Right lobe of liver (tissue), 4 donors: ENCODE results near the gene MEX3A.

ENCODE experiments used
- CTCF ChIP-seq, 4 donors: fragments of 200-600 bp in 3 of 4; fragments of 450-650 bp in 1 of 4; IDR thresholded peaks; one replicate each; pipeline versions ENCODE4 v1.5.1 to v1.8.0; 2016 to 2022; ENCODE audit warnings: antibody characterized with exemption in 4 of 4, mild to moderate bottlenecking in 2 of 4
- POLR2A ChIP-seq: fragments of 450-650 bp; IDR thresholded peaks from one replicate; pipeline ENCODE4 v1.6.1; 2017; ENCODE audit warnings: antibody characterized with exemption, mild to moderate bottlenecking
- donor health status: DM: no; HTN: no; CAD: no.
- donor health status: DM: no; HTN: no; CAD: no.
- donor health status: DM: no; HTN: yes; CAD: no.

DNA sequence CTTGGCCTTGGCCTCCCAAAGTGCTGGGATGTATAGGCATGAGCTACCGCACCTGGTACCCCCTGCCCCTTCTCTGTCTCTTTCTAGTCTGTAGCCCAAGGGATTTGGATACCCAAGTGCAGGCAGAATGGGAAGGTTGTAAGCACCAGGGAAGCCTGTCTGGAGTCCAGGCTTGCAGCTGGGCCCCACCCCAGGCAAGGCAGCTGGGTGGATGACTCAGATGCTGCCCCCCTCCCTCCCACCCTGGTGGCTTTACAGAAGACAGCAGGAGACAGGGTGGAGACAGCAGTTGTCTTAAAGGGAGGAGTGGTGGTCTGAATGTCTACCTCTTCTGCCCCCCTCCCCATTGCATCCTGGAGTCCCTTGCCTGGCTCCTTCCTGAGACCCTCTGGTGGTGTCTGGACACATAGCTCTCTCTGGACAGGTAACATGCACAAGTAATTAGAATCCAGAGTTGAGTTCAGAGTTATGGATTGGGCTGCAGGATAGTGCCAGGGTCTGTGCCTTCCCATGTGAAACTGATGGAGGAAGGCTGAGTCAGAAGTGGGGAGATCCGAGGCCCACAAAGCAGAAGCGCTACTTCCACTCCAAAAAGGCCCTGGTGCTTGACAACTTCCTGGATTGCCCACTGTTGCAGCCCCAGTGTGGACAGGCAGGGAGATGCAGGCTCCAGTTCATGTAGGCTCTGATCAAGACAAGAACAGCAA is 37.4 kb upstream of the MEX3A start:
- no peak for TF ChIP-seq CTCF (IDR thresholded peaks at IDR 0.05)
- no peak for TF ChIP-seq POLR2A
